ENCODE results near the gene CCL2. TPM values are rescaled to one million over a fixed set of nuclear protein-coding genes. Genes with fewer than 3 reads are reported as not detected.

The CCL2 gene
- polyA plus RNA-seq, 3 donors, result 1.4 to 44.9 (median 17.7) TPM

GRCh38 chr17:34206569-34206968, 48.5 kb upstream of the CCL2 start:
- no peak for TF ChIP-seq CTCF (IDR thresholded peaks at IDR 0.05)
- WGBS (ENCODE audit: insufficient coverage), result 100% methylated on average over 2 of the region's 3 CpGs
- H3K9me3 Mint-ChIP-seq, result peaks cover 5 to 18% (median 10%) of the 10 kb centered on the region in 7 donors
- peaks cover 29% of the 10 kb centered on the region for H3K4me1 Mint-ChIP-seq
- no peaks in the 10 kb centered on the region for H3K79me2 ChIP-seq (ENCODE audit: insufficient read depth, low read length)
- peaks cover 0 to 8% of the 10 kb centered on the region in 2 donors for H3K9me3 ChIP-seq (replicated peaks in 1 of 2; ENCODE audit: control insufficient read depth in 1 of 2, insufficient read depth in 1 of 2, low read length in 2 of 2)
- H3K27ac Mint-ChIP-seq, result peak overlapping the region in 4 of 7 donors; percentile 10 to 79 (median 60)
- no peaks in the 10 kb centered on the region for H4K20me1 ChIP-seq (ENCODE audit: insufficient read depth, low read length)
- no peaks in the 10 kb centered on the region for H3K36me3 ChIP-seq (replicated peaks in 1 of 2; ENCODE audit: control insufficient read depth in 1 of 2, insufficient read depth in 2 of 2, low read length in 2 of 2)
- peaks cover 0 to 3% of the 10 kb centered on the region in 2 donors for H3K36me3 Mint-ChIP-seq
- H3K27me3 ChIP-seq (ENCODE audit: control insufficient read depth in 2 of 2, insufficient read depth in 2 of 2, low read length in 2 of 2), result no peaks in the 10 kb centered on the region
- peak overlapping the region in 1 of 2 donors; percentile 24 for H3K27ac ChIP-seq (ENCODE audit: low read depth in 1 of 2, low read length in 2 of 2)
- H3K4me2 ChIP-seq (replicated peaks; ENCODE audit: extremely low read depth, low read length, poor library complexity, severe bottlenecking), result no peak overlapping the region
- intact Hi-C loops (cut with micrococcal nuclease), result loop anchor here in 1 of 2 donors (5.0 kb wide), 1 partner anchor 96 kb away; no protein-coding TSS in a partner anchor
- H3K4me3 ChIP-seq (replicated peaks in 1 of 3; ENCODE audit: low read depth in 2 of 3, low read length in 3 of 3), result no peak overlapping the region
- no peaks in the 10 kb centered on the region for H3K27me3 Mint-ChIP-seq (ENCODE audit: low read depth in 3 of 3)
- no peak for DNase-seq
- H3K4me3 Mint-ChIP-seq, result no peak overlapping the region
- H2AFZ ChIP-seq (ENCODE audit: insufficient read depth, low read depth, low read length, poor library complexity, severe bottlenecking), result no peak overlapping the region
- H3K4me1 ChIP-seq (ENCODE audit: control insufficient read depth in 1 of 2, insufficient read depth in 2 of 2, low read length in 2 of 2), result peaks cover 14 to 15% of the 10 kb centered on the region in 2 donors
- H3K9ac ChIP-seq (ENCODE audit: insufficient read depth, low read length, poor library complexity, severe bottlenecking), result no peak overlapping the region

DNA sequence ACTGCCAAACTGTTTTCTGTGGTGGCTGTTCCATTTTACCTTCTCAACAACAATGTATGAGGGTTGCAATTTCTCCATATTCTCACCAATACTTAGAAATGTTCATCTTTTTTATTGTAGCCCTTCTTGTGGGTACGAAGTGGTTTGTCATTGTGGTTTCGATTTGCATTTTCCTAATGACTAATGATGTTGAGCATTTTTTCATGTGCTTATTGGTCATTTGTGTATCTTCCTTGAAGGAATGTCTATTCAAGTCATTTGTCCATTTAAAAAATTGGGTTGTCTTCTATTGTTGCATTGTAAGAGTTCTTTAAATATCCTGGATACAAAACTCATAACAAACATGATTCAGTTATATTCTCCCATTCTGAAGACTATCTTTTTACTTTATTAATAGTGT, 47.5 kb upstream of the CCL2 start:
- Histone ChIP-seq H3K27ac (ENCODE audit: low read depth in 1 of 2, low read length in 2 of 2) (no peak overlapping the region), H3K27me3 (ENCODE audit: control insufficient read depth in 2 of 2, insufficient read depth in 2 of 2, low read length in 2 of 2) (no peaks in the 10 kb centered on the region), H3K9ac (ENCODE audit: insufficient read depth, low read length, poor library complexity, severe bottlenecking) (no peak overlapping the region), H4K20me1 (ENCODE audit: insufficient read depth, low read length) (no peaks in the 10 kb centered on the region), H3K36me3 (replicated peaks in 1 of 2; ENCODE audit: control insufficient read depth in 1 of 2, insufficient read depth in 2 of 2, low read length in 2 of 2) (no peaks in the 10 kb centered on the region), H3K4me1 (ENCODE audit: control insufficient read depth in 1 of 2, insufficient read depth in 2 of 2, low read length in 2 of 2) (peaks cover 12 to 13% of the 10 kb centered on the region in 2 donors), H3K9me3 (replicated peaks in 1 of 2; ENCODE audit: control insufficient read depth in 1 of 2, insufficient read depth in 1 of 2, low read length in 2 of 2) (peaks cover 0 to 8% of the 10 kb centered on the region in 2 donors), H3K4me2 (replicated peaks; ENCODE audit: extremely low read depth, low read length, poor library complexity, severe bottlenecking) (no peak overlapping the region), H3K79me2 (ENCODE audit: insufficient read depth, low read length) (no peaks in the 10 kb centered on the region), H3K4me3 (replicated peaks in 1 of 3; ENCODE audit: low read depth in 2 of 3, low read length in 3 of 3) (no peak overlapping the region), H2AFZ (ENCODE audit: insufficient read depth, low read depth, low read length, poor library complexity, severe bottlenecking) (no peak overlapping the region)
- TF ChIP-seq CTCF (IDR thresholded peaks at IDR 0.05), result no peak
- Mint-ChIP-seq H3K27ac (peak overlapping the region in 1 of 7 donors; percentile 42), H3K27me3 (ENCODE audit: low read depth in 3 of 3) (no peaks in the 10 kb centered on the region), H3K36me3 (peaks cover 0 to 3% of the 10 kb centered on the region in 2 donors), H3K4me3 (no peak overlapping the region), H3K9me3 (peaks cover 5 to 18% (median 9%) of the 10 kb centered on the region in 7 donors), H3K4me1 (peaks cover 25% of the 10 kb centered on the region)
- DNase-seq, result peak in 2 of 3 donors; percentile 61 to 70
- intact Hi-C loops (cut with micrococcal nuclease), result loop anchor here in 1 of 2 donors (5.0 kb wide), 1 partner anchor 95 kb away; no protein-coding TSS in a partner anchor
- no CpG with 5 or more reads among the region's 2 CpGs for WGBS (ENCODE audit: insufficient coverage)

All from CD14-positive monocyte (primary cell).